ENCODE measurements around the gene CBX1. TPM values are rescaled to one million over a fixed set of nuclear protein-coding genes. Genes with fewer than 3 reads are reported as not detected.

The CBX1 gene
- total RNA-seq, 1 donor from 2014 or later = 43.5 TPM

DNA sequence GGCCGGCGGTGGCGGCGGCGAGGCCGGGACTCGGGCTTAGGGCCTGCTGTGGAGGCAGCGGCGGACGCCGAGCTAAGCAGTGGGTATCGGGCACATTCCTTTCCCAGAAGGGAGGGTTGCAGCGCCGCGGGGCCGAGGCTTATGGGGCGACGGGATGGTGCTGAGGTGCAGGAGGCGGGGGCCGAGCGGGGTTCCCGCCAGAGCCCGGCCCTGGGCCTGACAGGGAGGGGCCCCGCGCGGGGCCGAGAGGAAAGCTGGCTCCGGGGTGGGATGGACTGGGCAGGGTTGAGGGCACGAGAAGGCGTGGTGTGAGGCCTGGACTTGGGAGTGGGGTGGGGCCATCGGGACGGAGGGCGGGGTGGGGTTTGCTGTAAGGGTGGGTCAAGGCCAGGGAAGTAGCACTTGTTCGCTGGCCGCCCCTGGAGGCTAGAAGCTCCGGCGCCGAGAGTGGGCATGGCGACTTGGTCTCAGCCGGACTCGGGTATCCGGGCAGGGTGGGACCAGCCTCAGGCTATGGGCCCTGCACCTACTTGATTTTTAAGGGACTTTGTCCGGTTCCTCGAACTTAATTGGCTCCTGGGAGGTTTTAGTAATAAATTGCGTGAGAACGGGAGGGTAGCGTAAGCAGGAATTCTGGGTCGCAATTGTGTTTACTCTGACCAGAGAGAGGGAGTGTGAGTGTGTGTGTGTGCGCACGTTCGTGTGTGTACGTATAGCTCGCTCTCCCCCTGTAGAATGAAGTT is 52.7 kb downstream of the CBX1 start:
- Histone ChIP-seq H3K9me3 (no peaks in the 10 kb centered on the region), H3K27ac (peak overlapping the region; percentile 99), H3K4me3 (peak overlapping the region; percentile 80 to 87), H3K27me3 (no peaks in the 10 kb centered on the region), H3K36me3 (peaks cover 0 to 6% of the 10 kb centered on the region in 2 donors), H3K4me1 (peaks cover 72% of the 10 kb centered on the region)
- TF ChIP-seq POLR2A (IDR thresholded peaks at IDR 0.05) (peak in 1 of 2 donors; percentile 63), POLR2AphosphoS5 (IDR thresholded peaks at IDR 0.05; ENCODE audit: insufficient read depth in 1 of 2, low read depth in 1 of 2) (peak in 1 of 2 donors; percentile 94)
- TF ChIP-seq, protein P1, sequence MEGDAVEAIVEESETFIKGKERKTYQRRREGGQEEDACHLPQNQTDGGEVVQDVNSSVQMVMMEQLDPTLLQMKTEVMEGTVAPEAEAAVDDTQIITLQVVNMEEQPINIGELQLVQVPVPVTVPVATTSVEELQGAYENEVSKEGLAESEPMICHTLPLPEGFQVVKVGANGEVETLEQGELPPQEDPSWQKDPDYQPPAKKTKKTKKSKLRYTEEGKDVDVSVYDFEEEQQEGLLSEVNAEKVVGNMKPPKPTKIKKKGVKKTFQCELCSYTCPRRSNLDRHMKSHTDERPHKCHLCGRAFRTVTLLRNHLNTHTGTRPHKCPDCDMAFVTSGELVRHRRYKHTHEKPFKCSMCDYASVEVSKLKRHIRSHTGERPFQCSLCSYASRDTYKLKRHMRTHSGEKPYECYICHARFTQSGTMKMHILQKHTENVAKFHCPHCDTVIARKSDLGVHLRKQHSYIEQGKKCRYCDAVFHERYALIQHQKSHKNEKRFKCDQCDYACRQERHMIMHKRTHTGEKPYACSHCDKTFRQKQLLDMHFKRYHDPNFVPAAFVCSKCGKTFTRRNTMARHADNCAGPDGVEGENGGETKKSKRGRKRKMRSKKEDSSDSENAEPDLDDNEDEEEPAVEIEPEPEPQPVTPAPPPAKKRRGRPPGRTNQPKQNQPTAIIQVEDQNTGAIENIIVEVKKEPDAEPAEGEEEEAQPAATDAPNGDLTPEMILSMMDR (IDR thresholded peaks at IDR 0.05) = no peak
- intact Hi-C loops (cut with DNase I) = no loop called here
- DNase-seq (ENCODE audit: extremely low spot score in 2 of 2) = peak in 1 of 2 donors; percentile 97

DNA sequence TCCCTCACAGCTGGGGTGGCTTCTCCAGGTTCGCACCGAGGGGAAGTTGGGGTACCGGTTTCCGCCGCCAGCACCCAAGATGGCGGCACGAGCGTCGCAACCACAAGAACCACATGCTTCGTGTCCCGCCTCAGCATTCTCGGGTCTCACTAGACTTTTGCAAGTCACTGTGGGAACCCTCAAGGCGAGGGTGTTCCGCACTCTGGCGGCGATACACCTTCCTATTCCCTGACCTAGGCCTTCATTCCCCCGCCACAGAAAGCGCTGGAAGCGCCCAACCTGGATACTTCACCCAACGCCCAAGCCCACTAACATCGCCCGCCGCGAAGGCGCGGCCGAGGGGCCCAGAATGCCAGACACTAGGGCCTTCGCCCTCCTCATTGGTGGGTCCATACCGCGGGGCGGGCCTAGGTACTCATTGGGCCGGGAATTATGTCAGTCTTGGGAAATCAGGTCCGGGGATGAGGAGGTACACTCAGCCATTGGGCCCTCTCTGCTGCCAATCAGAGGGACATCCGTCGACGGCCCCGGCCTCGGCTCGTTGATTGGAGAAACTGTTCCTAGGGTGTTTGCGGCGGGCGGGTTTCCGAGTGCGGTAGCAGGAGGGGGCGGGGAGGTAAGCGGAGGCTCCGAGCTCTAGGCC is 53.4 kb downstream of the CBX1 start, which contains the start of gene NFE2L1:
Gene NFE2L1, plus strand, starts transcription at position 619 of the 643 bp plus-strand sequence. CDS start 2,760 bp downstream, outside the sequence.
- H3K4me1 ChIP-seq = peaks cover 65% of the 10 kb centered on the region
- intact Hi-C loops (cut with DNase I) = no loop called here
- peak in 1 of 2 donors; percentile 63 for TF ChIP-seq POLR2A (IDR thresholded peaks at IDR 0.05)
- peak; percentile 89 to 97 for TF ChIP-seq POLR2AphosphoS5 (IDR thresholded peaks at IDR 0.05; ENCODE audit: insufficient read depth in 1 of 2, low read depth in 1 of 2)
- TF ChIP-seq, protein P1 (IDR thresholded peaks at IDR 0.05) = no peak
- H3K4me3 ChIP-seq = peak within 1 kb of the TSS; percentile 80 to 87
- peaks cover 0 to 6% of the 10 kb centered on the region in 2 donors for H3K36me3 ChIP-seq
- DNase-seq (ENCODE audit: extremely low spot score in 2 of 2) = peak in 1 of 2 donors; percentile 100
- peak within 1 kb of the TSS; percentile 99 for H3K27ac ChIP-seq
- H3K9me3 ChIP-seq = no peaks in the 10 kb centered on the region
- H3K27me3 ChIP-seq = no peaks in the 10 kb centered on the region

DNA sequence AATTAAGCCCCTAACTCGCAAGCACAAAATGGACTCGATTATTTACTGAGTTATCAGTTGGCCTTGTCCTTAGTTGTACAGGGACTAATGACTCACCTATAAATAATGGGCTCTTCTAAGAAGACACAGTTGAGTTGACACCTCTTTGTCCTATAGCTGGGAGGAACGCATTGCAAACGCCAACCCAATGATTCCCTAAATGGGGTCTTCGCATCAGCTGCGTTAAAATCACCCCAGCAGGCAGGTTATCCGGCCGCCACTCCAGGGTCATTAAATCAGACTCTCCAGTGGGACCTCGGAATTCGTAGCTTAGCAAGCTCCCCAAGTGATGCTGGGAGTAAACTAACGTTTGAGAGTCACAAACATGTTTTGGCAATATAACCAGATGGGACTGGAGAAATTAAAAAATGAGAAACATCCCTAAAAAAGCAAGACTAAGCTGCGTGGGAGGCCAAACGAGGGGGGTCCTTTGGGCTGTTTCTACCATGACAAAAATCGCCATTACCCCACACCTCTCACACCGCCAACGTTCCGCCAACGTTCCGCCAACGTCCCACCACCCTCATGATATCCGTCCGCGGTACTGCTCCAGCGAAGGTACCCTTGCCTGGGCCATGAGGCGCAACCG is 54.1 kb downstream of the CBX1 start:
- Histone ChIP-seq H3K36me3 (peaks cover 0 to 6% of the 10 kb centered on the region in 2 donors), H3K4me3 (peak overlapping the region; percentile 80 to 87), H3K4me1 (peaks cover 58% of the 10 kb centered on the region), H3K27me3 (no peaks in the 10 kb centered on the region), H3K9me3 (no peaks in the 10 kb centered on the region), H3K27ac (peak overlapping the region; percentile 99)
- TF ChIP-seq POLR2AphosphoS5 (IDR thresholded peaks at IDR 0.05; ENCODE audit: insufficient read depth in 1 of 2, low read depth in 1 of 2) = no peak
- TF ChIP-seq, protein P1 (IDR thresholded peaks at IDR 0.05) = no peak
- TF ChIP-seq POLR2A (IDR thresholded peaks at IDR 0.05) = no peak
- intact Hi-C loops (cut with DNase I) = no loop called here
- DNase-seq (ENCODE audit: extremely low spot score in 2 of 2) = no peak

DNA sequence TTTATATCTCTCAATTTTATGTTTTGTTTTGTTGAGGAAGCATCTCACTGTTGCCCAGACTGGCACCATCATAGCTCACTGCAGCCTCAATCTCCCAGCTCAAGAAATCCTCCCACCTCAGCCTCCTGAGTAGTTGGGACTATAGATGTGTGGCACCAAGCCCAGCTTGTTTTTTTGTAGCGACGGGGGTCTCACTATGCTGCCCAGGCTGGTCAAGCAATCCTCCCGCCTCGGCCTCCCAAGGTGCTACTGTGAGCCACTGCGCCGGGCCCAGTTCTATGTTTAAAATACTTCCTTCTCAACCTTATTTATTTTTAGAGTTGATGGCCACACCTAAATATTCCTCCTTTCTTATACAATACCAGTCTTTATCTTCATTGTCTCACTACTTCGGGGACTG is 55.0 kb downstream of the CBX1 start:
- no peak for DNase-seq (ENCODE audit: extremely low spot score in 2 of 2)
- TF ChIP-seq, protein P1 (IDR thresholded peaks at IDR 0.05) = no peak
- no peak for TF ChIP-seq POLR2AphosphoS5 (IDR thresholded peaks at IDR 0.05; ENCODE audit: insufficient read depth in 1 of 2, low read depth in 1 of 2)
- TF ChIP-seq POLR2A (IDR thresholded peaks at IDR 0.05) = no peak
- H3K4me3 ChIP-seq = no peak overlapping the region
- intact Hi-C loops (cut with DNase I) = no loop called here
- H3K27me3 ChIP-seq = no peaks in the 10 kb centered on the region
- peak overlapping the region; percentile 99 for H3K27ac ChIP-seq
- H3K4me1 ChIP-seq = peaks cover 49% of the 10 kb centered on the region
- H3K36me3 ChIP-seq = peaks cover 0 to 4% of the 10 kb centered on the region in 2 donors
- no peaks in the 10 kb centered on the region for H3K9me3 ChIP-seq

Data from vagina (tissue), 2 donors.